H1 (cell line): ENCODE data around the gene JPT2. TPM values are rescaled to one million over a fixed set of nuclear protein-coding genes. Genes with fewer than 3 reads are reported as not detected.

Source experiments
- CTCF ChIA-PET: fragments of 300-600 bp; sonication (Branson Sonifier 250); formaldehyde crosslinking; loops from one replicate; lab custom pipeline; 2021; ENCODE audit not compliant: partially characterized antibody; lab: Charles Lee
- POLR2A ChIA-PET: fragments of 300-600 bp; sonication (Branson Sonifier 250); formaldehyde crosslinking; loops from one replicate; lab custom pipeline; 2021; ENCODE audit warnings: inconsistent platforms; ENCODE audit not compliant: partially characterized antibody; lab: Charles Lee
- DNase-seq, 2 experiments: peaks; one replicate each; pipeline versions ENCODE4 v3.0.0 to v3.0.0-alpha.2; 2010 to 2022; ENCODE audit warnings: low spot score in 2 of 2, low read depth in 1 of 2, mixed read lengths in 1 of 2
- FAIRE-seq: peaks from 2 replicates; lab custom pipeline; 2011; peaks lifted over from hg19 to GRCh38; lab: Jason Lieb, UNC
- H2AFZ ChIP-seq: 2 replicates; pipeline ENCODE4 v1.8.1; 2012; ENCODE audit warnings: low read length, inconsistent platforms
- H2AK5ac ChIP-seq: 2 replicates; pipeline ENCODE4 v1.6.1; 2013; ENCODE audit warnings: low read depth, low read length
- H2BK120ac ChIP-seq: replicated peaks from 2 replicates; pipeline ENCODE3; 2013; ENCODE audit warnings: low read depth, low read length, inconsistent platforms
- H2BK12ac ChIP-seq: 2 replicates; pipeline ENCODE4 v1.6.1; 2013; ENCODE audit warnings: low read depth, low read length
- H2BK15ac ChIP-seq: 2 replicates; pipeline ENCODE4 v1.6.1; 2013; ENCODE audit warnings: low read length
- H2BK20ac ChIP-seq: 2 replicates; pipeline ENCODE4 v1.6.1; 2013; ENCODE audit warnings: low read length
- H2BK5ac ChIP-seq: 2 replicates; pipeline ENCODE4 v1.6.1; 2013; ENCODE audit warnings: low read depth, low read length
- H3K14ac ChIP-seq: 2 replicates; pipeline ENCODE4 v1.6.1; 2013; ENCODE audit warnings: inconsistent platforms; ENCODE audit not compliant: insufficient read length
- H3K18ac ChIP-seq: 2 replicates; pipeline ENCODE4 v1.6.1; 2013; ENCODE audit warnings: low read length; ENCODE audit errors: extremely low read depth
- H3K23ac ChIP-seq: 2 replicates; pipeline ENCODE4 v1.6.1; 2013; ENCODE audit warnings: inconsistent platforms; ENCODE audit not compliant: insufficient read length
- H3K23me2 ChIP-seq: 2 replicates; pipeline ENCODE4 v1.6.1; 2013; ENCODE audit warnings: low read depth, low read length
- H3K27ac ChIP-seq: 2 replicates; pipeline ENCODE4 v1.6.1; 2011; ENCODE audit warnings: low read depth, low read length, inconsistent platforms
- H3K27me3 ChIP-seq, 4 experiments: replicated peaks in 1 of 4; 1 replicate in 1 of 4; 2 replicates in 3 of 4; pipeline versions ENCODE4 v1.6.1 to v1.8.1; 2011 to 2013; ENCODE audit warnings: low read length in 3 of 4, mild to moderate bottlenecking in 3 of 4, inconsistent platforms in 2 of 4, mixed read lengths in 2 of 4, moderate library complexity in 1 of 4; ENCODE audit not compliant: control insufficient read depth in 3 of 4, insufficient read depth in 3 of 4; ENCODE audit errors: extremely low read depth in 1 of 4
- H3K36me3 ChIP-seq, 4 experiments: 2 replicates each; pipeline versions ENCODE4 v1.6.1 to v1.8.1; 2011 to 2013; ENCODE audit warnings: mild to moderate bottlenecking in 4 of 4, low read length in 3 of 4, moderate library complexity in 2 of 4, control low read depth in 1 of 4, inconsistent platforms in 1 of 4; ENCODE audit not compliant: insufficient read depth in 4 of 4, control insufficient read depth in 2 of 4
- H3K4ac ChIP-seq: replicated peaks from 2 replicates; pipeline ENCODE3; 2013; ENCODE audit warnings: low read length, low read depth, mixed read lengths, inconsistent platforms; ENCODE audit not compliant: insufficient read length
- H3K4me1 ChIP-seq, 4 experiments: replicated peaks in 1 of 4; 1 replicate in 1 of 4; 2 replicates in 3 of 4; pipeline versions ENCODE4 v1.6.1 to v1.8.1; 2011 to 2013; ENCODE audit warnings: low read length in 3 of 4, inconsistent platforms in 2 of 4, mixed read lengths in 1 of 4; ENCODE audit not compliant: insufficient read depth in 4 of 4, control insufficient read depth in 3 of 4
- H3K4me2 ChIP-seq, 2 experiments: 2 replicates each; pipeline versions ENCODE4 v1.6.1 to v1.8.1; 2011 to 2013; ENCODE audit warnings: low read depth in 2 of 2, low read length in 2 of 2, control low read depth in 1 of 2, inconsistent platforms in 1 of 2, mild to moderate bottlenecking in 1 of 2; ENCODE audit not compliant: insufficient read depth in 1 of 2
- H3K4me3 ChIP-seq, 4 experiments: fragments of 200-600, 300-600 bp in 1 of 4; sonication (generic), shearing (Covaris generic), sonication (Bioruptor Twin) in 1 of 4; 2 replicates each; pipeline versions ENCODE4 v1.5.1 to v1.8.1; 2011 to 2016; ENCODE audit warnings: low read length in 4 of 4, low read depth in 3 of 4, control low read depth in 2 of 4, inconsistent platforms in 2 of 4, mild to moderate bottlenecking in 2 of 4, mixed read lengths in 1 of 4, moderate library complexity in 1 of 4; ENCODE audit not compliant: insufficient read depth in 2 of 4; ENCODE audit errors: extremely low read depth in 1 of 4
- H3K56ac ChIP-seq: replicated peaks from 2 replicates; pipeline ENCODE3; 2013; ENCODE audit warnings: low read depth, mild to moderate bottlenecking, mixed read lengths, low read length, inconsistent platforms; ENCODE audit not compliant: insufficient read length
- H3K79me1 ChIP-seq: 2 replicates; pipeline ENCODE4 v1.6.1; 2013; ENCODE audit warnings: low read depth, low read length, control low read depth
- H3K79me2 ChIP-seq, 2 experiments: 2 replicates each; pipeline versions ENCODE4 v1.6.1 to v1.8.1; 2012 to 2013; ENCODE audit warnings: low read length in 2 of 2, mild to moderate bottlenecking in 2 of 2, inconsistent platforms in 1 of 2; ENCODE audit not compliant: insufficient read depth in 2 of 2, control insufficient read depth in 1 of 2
- H3K9ac ChIP-seq, 4 experiments: replicated peaks in 1 of 4; 1 replicate in 1 of 4; 2 replicates in 3 of 4; pipeline versions ENCODE4 v1.6.1 to v1.8.1; 2011 to 2013; ENCODE audit warnings: low read depth in 3 of 4, low read length in 3 of 4, control low read depth in 2 of 4, mild to moderate bottlenecking in 2 of 4, moderate library complexity in 2 of 4, inconsistent platforms in 1 of 4; ENCODE audit errors: extremely low read depth in 1 of 4
- H3K9me3 ChIP-seq, 2 experiments: 2 replicates each; pipeline versions ENCODE4 v1.6.1 to v1.8.1; 2012 to 2013; ENCODE audit warnings: mild to moderate bottlenecking in 2 of 2, moderate library complexity in 2 of 2, control low read depth in 1 of 2, inconsistent platforms in 1 of 2, low read depth in 1 of 2, low read length in 1 of 2, mixed read lengths in 1 of 2; ENCODE audit not compliant: insufficient read depth in 2 of 2
- H4K20me1 ChIP-seq, 2 experiments: replicated peaks in 1 of 2; 2 replicates each; pipeline versions ENCODE3 to v1.8.1; 2011 to 2013; ENCODE audit warnings: inconsistent platforms in 2 of 2, low read length in 2 of 2, mild to moderate bottlenecking in 1 of 2; ENCODE audit not compliant: insufficient read depth in 2 of 2, control insufficient read depth in 1 of 2
- H4K5ac ChIP-seq: 2 replicates; pipeline ENCODE4 v1.6.1; 2013; ENCODE audit warnings: low read length, low read depth, mixed read lengths, inconsistent platforms; ENCODE audit not compliant: insufficient read length
- H4K8ac ChIP-seq: 2 replicates; pipeline ENCODE4 v1.8.0; 2013; ENCODE audit warnings: mild to moderate bottlenecking, moderate library complexity, low read length, inconsistent platforms; ENCODE audit not compliant: insufficient read depth; ENCODE audit errors: extremely low read depth
- H4K91ac ChIP-seq: replicated peaks from 2 replicates; pipeline ENCODE3; 2013; ENCODE audit warnings: low read length, mixed read lengths, inconsistent platforms; ENCODE audit not compliant: insufficient read length
- ATF3 ChIP-seq: IDR thresholded peaks from 2 replicates; pipeline ENCODE4 v1.6.1; 2011; ENCODE audit warnings: low read depth, mild to moderate bottlenecking, low read length; ENCODE audit not compliant: insufficient read depth
- CBX5 ChIP-seq: fragments of 300-800, 300-1000 bp; sonication (generic); IDR thresholded peaks from 2 replicates; pipeline ENCODE4 v1.7.1; 2016; ENCODE audit warnings: antibody characterized with exemption, low read length, low read depth
- EP300 ChIP-seq, 2 experiments: IDR thresholded peaks; 1 replicate in 1 of 2; 2 replicates in 1 of 2; pipeline ENCODE4 v1.6.1; 2011 to 2012; ENCODE audit warnings: low read depth in 2 of 2, low read length in 2 of 2, mild to moderate bottlenecking in 2 of 2, borderline replicate concordance in 1 of 2, inconsistent platforms in 1 of 2, moderate library complexity in 1 of 2
- FOSL1 ChIP-seq: IDR thresholded peaks from 2 replicates; pipeline ENCODE4 v1.6.1; 2011; ENCODE audit warnings: mild to moderate bottlenecking, low read depth, low read length, moderate library complexity; ENCODE audit not compliant: insufficient read depth
- KDM5A ChIP-seq: fragments of 200-600 bp; IDR thresholded peaks from 2 replicates; pipeline ENCODE4 v1.7.1; 2012; ENCODE audit warnings: mild to moderate bottlenecking, low read length, inconsistent platforms, mixed read lengths
- RNF2 ChIP-seq: fragments of 200-900, 300-1000 bp; sonication (generic); IDR thresholded peaks from 2 replicates; pipeline ENCODE4 v1.7.1; 2016; ENCODE audit warnings: borderline replicate concordance, low read depth, mild to moderate bottlenecking, antibody characterized with exemption, low read length; ENCODE audit not compliant: poor library complexity, severe bottlenecking; ENCODE audit errors: missing control alignments
- RXRA ChIP-seq: IDR thresholded peaks from 2 replicates; pipeline ENCODE4 v1.6.1; 2011; ENCODE audit warnings: low read depth, mild to moderate bottlenecking, low read length, moderate library complexity; ENCODE audit not compliant: insufficient read depth
- SAP30 ChIP-seq: fragments of 300-600 bp; sonication (generic); IDR thresholded peaks from 2 replicates; pipeline ENCODE4 v1.7.1; 2012; ENCODE audit warnings: low read length, moderate library complexity, mild to moderate bottlenecking, inconsistent platforms; ENCODE audit not compliant: insufficient read depth, insufficient replicate concordance
- SIX5 ChIP-seq: IDR thresholded peaks from 2 replicates; pipeline ENCODE4 v1.6.1; 2011; ENCODE audit warnings: mild to moderate bottlenecking, low read depth, low read length
- SUZ12 ChIP-seq: fragments of 200-600 bp; sonication (generic); IDR thresholded peaks from 2 replicates; pipeline ENCODE4 v1.6.1; 2012; ENCODE audit warnings: mild to moderate bottlenecking, inconsistent platforms, low read length, moderate library complexity, mixed read lengths
- USF2 ChIP-seq: IDR thresholded peaks from 2 replicates; pipeline ENCODE4 v1.6.1; 2011; ENCODE audit warnings: low read length, improper control_type of control experiment
- WGBS, 2 experiments: shearing (Covaris generic) in 1 of 2; methylation state at CpG; one replicate each; pipeline versions ENCODE4 v1.1.6 to v1.1.7; 2013 to 2015; ENCODE audit warnings: low lambda C conversion rate in 2 of 2, mixed read lengths in 2 of 2, inconsistent platforms in 1 of 2, low coverage in 1 of 2, missing lambda C conversion rate in 1 of 2; ENCODE audit not compliant: insufficient replicate concordance in 2 of 2, insufficient coverage in 1 of 2, insufficient read length in 1 of 2; ENCODE audit errors: extremely low coverage in 1 of 2, missing lambda C conversion rate in 1 of 2; 5-methylcytosine and 5-hydroxymethylcytosine counted together
- polyA plus RNA-seq, 7 experiments: library from polyadenylated mRNA; depleted of rRNA in 3 of 7; stranded (reverse) in 5 of 7; unstranded in 2 of 7; fragments of >200 nt in 5 of 7; fragments of 200-250 nt in 2 of 7; gene quantifications; 1 replicate in 5 of 7; 2 replicates in 1 of 7; 4 replicates in 1 of 7; pipeline versions ENCODE4 v1.2.1 to v1.2.3, GENCODE V29; 2011 to 2013; ENCODE audit warnings: missing spikeins in 2 of 7, mixed read lengths in 2 of 7
- total RNA-seq: library from RNA; stranded (reverse); fragmentation: NEBNext Ultra II Directional; extraction: Animal tissue kit (Norgen Biotek cat#: 25700); gene quantifications from 2 replicates; pipeline ENCODE4 v1.2.1, GENCODE V29; 2021

The JPT2 gene
- total and polyA plus RNA-seq, 2 of the 8 experiments (the other 6 are each of a cell fraction or from before 2014, with no cell fraction given), result 67.6 to 197 TPM

- Histone ChIP-seq H2AFZ (no peak overlapping the region), H3K23me2 (no peaks in the 10 kb centered on the region), H3K79me2 (no peaks in the 10 kb centered on the region; a peak in 1 of 4 replicates), H4K20me1 (peaks cover 18 to 19% of the 10 kb centered on the region in 2 experiments), H3K4me3 (no peak overlapping the region), H3K27ac (no peak overlapping the region), H3K9ac (no peak overlapping the region), H2AK5ac (no peak overlapping the region), H4K5ac (no peak overlapping the region), H3K27me3 (no peaks in the 10 kb centered on the region), H3K4ac (no peak overlapping the region), H4K91ac (no peak overlapping the region), H3K9me3 (no peaks in the 10 kb centered on the region), H2BK15ac (no peak overlapping the region), H3K14ac (no peak overlapping the region), H2BK120ac (no peak overlapping the region), H3K36me3 (peaks cover 12 to 37% (median 24%) of the 10 kb centered on the region in 4 experiments; a peak in 7 of 8 replicates), H2BK5ac (no peak overlapping the region), H3K4me2 (no peak overlapping the region), H4K8ac (no peak overlapping the region), H2BK12ac (no peak overlapping the region), H3K18ac (no peak overlapping the region), H2BK20ac (no peak overlapping the region), H3K79me1 (peaks cover 7% of the 10 kb centered on the region), H3K4me1 (peaks cover 0 to 2% (median 0%) of the 10 kb centered on the region in 4 experiments; a peak in 1 of 7 replicates), H3K56ac (no peak overlapping the region), H3K23ac (no peak overlapping the region)
- ChIA-PET CTCF (interaction anchor here (1.2 to 1.6 kb wide), 3 partner anchors 13 to 80 kb away, joined by 3 to 5 read pairs (median 3); partner anchors contain the start of gene MAPK8IP3), POLR2A (interaction anchor here (1.0 kb wide), 1 partner anchor 9 kb away, joined by 5 read pairs; no protein-coding TSS in a partner anchor)
- 95% methylated on average over 12 of the region's 12 CpGs; no CpG with 5 or more reads in 1 of the 2 experiments for WGBS, 2 experiments
- no peak for DNase-seq
- FAIRE-seq, result no peak
- TF ChIP-seq SUZ12, result no peak
- no peak for TF ChIP-seq RXRA
- no peak for TF ChIP-seq FOSL1
- TF ChIP-seq ATF3, result no peak
- no peak for TF ChIP-seq USF2
- no peak for TF ChIP-seq CBX5
- no peak for TF ChIP-seq SIX5
- no peak for TF ChIP-seq EP300 (IDR thresholded peaks at IDR 0.05; ENCODE audit: borderline replicate concordance in 1 of 2, low read depth in 2 of 2, low read length in 2 of 2)
- TF ChIP-seq RNF2, result no peak
- no peak for TF ChIP-seq KDM5A
- TF ChIP-seq SAP30, result no peak
Observed at GRCh38 chr16:1643521-1643920, 34.6 kb upstream of the JPT2 start.
